Hair follicular keratinocyte (primary cell): ENCODE measurements around the gene DCAF4. TPM values are rescaled to one million over a fixed set of nuclear protein-coding genes. Genes with fewer than 3 reads are reported as not detected.

Experiments
- total RNA-seq: library from RNA; depleted of rRNA; stranded (reverse); fragments of >200 nt; gene quantifications from 2 replicates; pipeline ENCODE4 v1.2.3, GENCODE V29; 2015

DCAF4 gene
- 16.7 and 20.6 TPM in 2 replicates for total RNA-seq

GRCh38 chr14:72926292-72927028 lies at the start of gene DCAF4:
Gene DCAF4, plus strand, starts transcription at chr14:72926464. Its CDS starts 11,515 bp downstream, at chr14:72937979.

DNA sequence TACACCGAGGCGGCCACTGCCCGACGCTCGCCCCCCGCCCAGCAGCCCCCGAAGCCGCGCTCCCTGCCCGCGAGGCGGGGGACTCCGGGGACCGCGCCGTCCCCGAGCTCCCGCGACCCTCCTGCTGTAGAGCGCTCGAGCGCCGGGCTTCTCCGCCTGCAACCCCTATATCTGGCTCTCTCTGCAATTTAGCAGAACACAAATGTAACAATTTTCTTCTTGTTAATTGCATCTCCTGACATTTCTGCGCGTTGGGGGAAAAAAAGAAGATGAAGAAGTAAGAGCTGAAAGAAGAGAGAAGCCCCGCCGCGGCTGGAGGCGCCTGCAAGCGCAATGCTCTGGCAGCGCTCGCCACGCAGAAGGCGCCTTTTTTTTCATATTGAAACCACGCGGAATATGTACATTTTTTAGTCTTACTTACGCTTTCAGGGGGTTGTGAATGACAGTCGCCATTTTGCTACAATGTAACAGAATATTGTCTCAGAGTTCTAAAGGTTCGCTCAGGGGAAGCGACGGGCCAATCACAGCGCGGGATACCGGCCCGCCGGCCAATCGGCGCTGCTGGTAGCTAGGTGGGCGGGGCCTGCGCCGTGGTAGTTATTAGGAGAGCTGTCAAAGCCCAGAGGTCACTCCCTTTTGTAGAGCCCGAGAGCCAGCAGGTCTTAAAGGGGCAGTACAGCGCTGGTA lies 32.5 kb upstream of the DCAF4 start, which contains the start of gene DPF3:
DPF3 (minus strand) TSS at position 466 of the 687 bp plus-strand sequence; CDS start at position 453, 13 bp downstream.

Other genes starting within 250 kb of the DCAF4 start
- 0.16 TPM in 1 of 2 replicates, not detected in the other for gene DPF3, start 32.4 kb upstream of the DCAF4 start, total RNA-seq
- 9.2 and 9.4 TPM in 2 replicates for gene ZFYVE1, start 100.6 kb downstream of the DCAF4 start, total RNA-seq
- gene RBM25, start 132.1 kb downstream of the DCAF4 start, total RNA-seq = 14.7 and 19.4 TPM in 2 replicates
- gene PSEN1, start 210.0 kb downstream of the DCAF4 start, total RNA-seq = 27.9 and 33.1 TPM in 2 replicates